NCI-H2196 treated with DMSO at 0.1 percent for 48 hours (cell line): ENCODE data around the gene ANO4.

ENCODE experiments used
- DNase-seq: peaks from one replicate; lab custom pipeline; 2025; ENCODE audit not compliant: unreplicated experiment; lab: John Stamatoyannopoulos, UW

ANO4 gene

DNA sequence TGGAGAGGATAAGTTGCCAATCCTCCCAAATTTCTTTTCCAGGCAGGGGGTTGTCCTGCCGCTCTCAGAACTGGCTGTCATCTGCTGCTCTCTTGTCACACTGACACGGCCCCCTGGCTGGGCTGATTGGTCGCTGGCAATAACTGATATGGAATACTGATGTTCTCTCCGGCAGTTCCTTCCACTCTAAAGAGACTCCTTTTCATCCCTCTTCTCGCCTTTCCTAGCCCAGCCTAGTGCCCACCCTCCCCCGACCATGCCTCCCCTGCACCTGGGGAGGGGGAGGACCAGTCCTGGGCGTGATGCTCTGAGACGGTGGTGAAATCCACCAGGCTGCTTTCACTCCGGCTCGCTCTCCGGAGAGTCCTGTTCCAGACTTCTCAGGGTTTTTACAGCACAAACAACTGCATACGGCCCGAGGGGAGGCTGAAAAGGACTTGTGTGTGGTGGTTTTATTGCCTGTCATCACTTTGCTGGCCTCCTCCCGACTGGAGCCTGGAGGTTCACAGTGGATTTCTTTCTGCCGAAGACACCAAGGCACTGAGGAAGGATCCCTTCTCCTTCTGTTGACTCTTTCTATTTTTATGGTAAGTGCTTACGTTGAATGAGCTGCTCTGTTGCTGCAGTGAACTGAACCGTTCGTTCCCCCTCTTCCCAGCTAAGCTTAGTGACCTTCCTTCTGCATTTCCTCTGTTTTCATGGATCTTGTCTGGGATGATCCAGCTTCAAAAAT lies at the start of gene ANO4:
ANO4 (plus strand) TSS at position 336 of the 733 bp plus-strand sequence. CDS start 107,010 bp downstream, outside the sequence.
- no peak for DNase-seq

DNA sequence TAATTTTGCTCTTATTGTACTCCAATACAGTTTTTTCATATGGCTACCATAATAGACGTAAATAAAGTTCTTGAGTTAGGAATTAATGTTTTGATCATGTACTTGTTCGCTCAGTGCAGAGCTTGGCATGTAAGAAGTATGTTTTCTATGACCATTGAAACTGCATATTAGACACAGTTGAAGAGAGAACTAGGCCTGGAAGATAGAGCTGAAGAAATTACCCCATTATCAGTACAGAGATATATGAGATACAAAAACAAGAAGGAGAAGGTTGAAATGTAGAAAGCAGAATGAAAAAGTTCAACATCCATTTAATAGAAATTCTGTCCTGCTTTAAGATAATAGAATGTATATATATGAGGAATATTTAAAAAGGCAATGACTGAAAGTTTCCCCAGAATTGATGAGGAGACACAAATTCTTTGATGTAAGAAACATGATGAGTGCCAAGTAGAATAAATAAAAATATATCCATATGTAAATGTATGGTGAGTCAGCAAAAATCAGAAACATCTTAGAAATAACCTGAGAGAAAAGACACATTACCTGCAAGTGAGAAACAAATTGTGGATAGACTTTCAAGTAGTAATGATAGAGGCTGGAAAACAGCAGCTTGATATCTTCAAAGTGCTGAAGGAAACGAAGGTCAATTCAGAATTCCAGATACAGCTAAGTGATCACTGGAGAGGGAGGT lies 49.1 kb upstream of the ANO4 start:
- no peak for DNase-seq

DNA sequence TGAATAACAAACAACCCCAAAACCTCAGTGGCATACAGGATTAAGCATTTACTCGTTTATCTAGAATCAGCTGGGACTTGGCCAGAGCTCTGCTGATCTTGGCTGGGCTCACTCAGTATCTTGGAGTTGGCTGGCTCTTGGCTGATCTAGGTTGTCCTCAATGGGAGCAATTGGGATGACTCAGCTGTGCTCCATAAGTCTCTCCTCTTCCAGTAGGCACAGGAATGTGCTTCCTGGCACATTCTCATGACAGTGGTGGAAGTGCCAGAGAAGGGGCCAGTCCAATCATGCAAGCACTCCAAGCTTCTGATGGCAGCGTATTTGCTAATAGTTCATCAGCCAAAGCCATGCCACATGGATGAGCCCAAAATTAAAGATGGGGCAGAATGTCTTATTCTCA lies 41.7 kb upstream of the ANO4 start:
- DNase-seq, result no peak

DNA sequence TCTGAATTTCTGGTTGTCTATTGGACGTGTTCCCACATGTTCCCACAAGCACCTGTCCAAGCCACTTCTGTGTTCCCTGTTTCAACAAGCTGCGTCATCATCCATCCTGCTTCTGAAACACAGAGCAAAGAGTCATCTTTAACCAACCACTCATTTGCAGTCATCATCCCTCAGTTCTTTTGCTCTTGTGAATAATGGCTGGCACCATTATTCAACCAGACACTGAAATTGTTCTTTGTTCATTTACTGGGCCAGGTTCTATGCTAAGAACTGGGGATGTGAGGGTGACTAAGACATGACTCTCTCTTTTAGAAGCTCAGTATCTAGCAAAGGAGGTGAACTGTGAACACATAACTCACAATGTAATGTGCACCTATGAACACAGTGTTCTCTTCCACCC lies 40.7 kb upstream of the ANO4 start:
- peak; percentile 30 for DNase-seq

DNA sequence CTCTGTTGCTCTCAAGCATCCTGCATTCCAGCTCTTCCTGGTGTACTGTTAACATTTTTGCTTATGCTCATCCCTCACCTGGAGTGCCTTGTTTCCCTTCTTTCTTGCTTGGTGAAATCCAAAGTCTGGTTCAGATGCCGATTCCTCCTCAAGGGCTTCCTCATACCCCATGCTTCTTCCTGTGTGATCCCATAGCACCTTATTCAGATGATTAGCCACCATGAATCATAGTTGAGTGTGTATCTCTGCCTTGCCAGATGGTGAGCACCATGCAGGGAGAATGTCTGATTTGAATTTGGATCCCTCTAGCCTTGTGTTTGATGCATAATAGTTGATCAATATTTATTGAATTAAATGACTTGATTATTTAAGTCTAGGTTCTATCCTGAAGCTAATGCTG lies 39.4 kb upstream of the ANO4 start:
- DNase-seq, result no peak

DNA sequence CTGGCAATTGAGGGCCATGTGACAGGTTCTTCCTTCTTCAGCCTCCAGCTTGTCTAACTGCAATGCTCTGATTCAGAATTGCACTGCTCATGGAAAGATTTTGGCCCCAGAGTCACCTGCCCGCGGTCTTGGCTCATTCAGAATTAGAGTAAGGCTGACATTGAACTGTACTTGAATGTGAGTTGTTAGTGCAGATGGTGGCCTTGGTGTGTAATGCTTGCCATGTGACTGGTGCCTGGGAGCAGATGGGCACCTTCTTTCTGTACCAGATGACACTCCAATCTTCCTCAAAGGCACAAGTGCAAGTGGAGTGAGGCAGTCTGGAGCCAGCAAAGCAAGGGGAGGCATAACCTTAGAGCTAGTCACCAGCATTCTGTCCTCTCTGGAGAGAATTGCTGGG lies 36.5 kb upstream of the ANO4 start:
- no peak for DNase-seq

DNA sequence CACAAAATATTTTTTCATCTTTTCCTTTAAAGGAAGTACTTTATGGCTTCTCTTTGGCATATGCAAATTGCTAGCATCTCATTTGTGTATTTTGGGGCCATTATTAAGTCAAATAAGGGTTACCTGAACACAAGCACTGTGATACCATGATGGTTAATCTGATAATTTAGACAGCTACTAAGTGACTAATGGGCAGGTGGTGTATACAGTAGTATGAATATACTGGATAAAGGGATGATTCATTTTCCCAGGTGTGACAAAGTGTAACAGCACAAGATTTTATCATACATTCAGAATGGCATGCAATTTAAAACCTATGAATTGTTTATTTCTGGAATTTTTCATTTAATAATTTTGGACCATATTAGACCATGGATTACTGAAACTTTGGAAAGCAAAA lies 27.2 kb upstream of the ANO4 start:
- no peak for DNase-seq

DNA sequence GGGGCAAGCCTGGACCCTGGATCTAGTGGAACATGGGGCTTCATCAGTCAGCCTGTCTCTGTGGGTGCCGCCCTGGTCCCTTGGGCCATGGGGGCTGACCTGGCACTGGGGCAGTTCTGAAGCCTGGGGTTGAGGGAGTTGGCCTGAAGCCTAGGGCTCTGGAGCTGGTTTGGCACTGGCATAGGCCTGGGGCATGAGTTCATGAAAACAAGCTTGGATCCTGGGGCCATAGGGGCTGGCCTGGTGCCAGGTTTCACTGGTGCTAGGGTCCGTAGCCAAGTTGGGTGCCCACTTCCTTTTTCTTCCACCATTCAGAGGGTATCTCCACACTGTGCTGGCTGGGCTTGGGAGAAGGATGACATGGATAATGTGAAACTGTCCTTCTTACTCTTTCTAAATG lies 26.6 kb upstream of the ANO4 start:
- DNase-seq, result no peak

DNA sequence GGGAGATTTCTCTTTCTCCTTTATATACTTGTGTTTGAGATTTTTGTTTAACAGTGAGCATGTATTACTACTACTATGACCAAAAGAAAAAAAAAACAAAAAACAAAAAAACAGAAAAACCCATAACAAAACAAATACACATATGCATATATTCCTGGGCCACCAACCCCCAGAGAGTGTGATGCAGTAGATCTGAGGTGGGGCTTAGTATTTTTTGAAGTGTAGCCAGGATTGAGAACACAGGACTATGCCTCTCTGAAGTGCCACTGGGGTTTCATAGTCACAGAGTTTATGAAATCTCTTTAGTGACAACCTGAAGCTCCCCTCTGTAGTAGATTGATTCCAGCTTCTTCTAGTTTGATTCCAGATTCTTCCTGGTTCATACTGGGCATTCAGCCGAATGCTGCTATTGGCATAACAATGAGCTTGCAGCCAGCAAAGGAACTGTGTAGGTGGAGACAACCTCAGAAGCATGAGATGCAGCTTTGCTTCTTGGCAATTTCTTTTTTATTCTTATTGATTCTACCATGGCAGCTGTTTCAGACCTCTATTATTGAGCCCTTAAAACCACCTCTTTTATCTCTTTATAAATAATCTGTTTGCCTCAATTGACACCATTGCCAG lies 15.5 kb upstream of the ANO4 start:
- no peak for DNase-seq

DNA sequence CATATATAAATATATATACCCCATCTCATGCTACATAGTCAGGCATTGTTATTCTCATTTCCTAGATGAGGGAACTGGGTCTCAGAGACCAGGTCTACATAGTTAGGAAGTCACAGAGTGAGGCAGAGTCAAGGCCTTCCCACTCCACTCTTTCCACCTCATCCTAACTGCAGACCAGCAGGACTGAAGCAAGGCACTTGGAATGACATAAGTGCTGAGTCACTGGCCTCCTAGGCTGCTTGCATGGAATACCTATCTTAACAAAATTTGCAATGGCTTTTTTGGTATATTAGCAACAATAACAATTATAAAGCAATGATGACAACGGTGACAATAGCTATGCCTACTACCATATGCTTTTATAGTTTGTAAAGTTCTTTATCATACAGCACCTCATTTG lies 5.4 kb upstream of the ANO4 start:
- no peak for DNase-seq

DNA sequence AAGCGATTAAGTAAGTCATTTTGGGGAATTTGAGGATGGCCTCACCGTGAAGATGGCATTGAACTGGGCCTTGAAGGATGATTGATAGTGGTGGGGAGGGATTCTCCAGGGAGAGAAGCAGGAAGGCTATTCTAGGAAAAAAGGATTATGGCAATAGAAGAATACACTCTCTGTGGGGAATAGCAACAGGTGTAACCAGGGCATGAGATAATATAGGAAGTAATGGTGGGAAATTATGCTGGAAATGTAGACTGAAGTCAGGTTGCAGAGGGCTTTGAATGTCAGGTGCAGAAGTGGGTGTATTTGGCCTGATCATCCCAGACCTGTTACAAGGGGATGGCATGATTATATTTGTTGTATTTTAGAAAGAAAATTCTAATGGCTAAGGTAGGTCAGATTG lies 4.6 kb upstream of the ANO4 start:
- DNase-seq, result no peak

DNA sequence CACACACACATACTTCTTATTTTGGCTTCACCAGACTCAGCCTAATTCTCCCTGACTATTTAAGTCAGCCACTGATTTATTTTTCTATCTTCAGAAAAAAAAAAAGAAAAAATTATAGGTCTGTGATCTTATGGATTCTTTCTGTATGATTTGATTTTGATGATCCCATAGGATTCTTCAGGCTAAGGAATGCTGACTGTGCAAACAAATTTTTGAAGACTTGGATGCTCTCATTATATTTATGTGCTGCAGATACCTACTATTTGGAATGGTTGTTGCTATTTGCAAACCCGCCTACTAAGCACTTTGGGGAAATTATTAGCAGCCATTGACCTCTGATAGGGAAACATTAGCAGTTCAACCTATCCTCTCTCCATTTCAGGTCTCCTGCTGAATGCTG lies 4.0 kb upstream of the ANO4 start:
- no peak for DNase-seq

DNA sequence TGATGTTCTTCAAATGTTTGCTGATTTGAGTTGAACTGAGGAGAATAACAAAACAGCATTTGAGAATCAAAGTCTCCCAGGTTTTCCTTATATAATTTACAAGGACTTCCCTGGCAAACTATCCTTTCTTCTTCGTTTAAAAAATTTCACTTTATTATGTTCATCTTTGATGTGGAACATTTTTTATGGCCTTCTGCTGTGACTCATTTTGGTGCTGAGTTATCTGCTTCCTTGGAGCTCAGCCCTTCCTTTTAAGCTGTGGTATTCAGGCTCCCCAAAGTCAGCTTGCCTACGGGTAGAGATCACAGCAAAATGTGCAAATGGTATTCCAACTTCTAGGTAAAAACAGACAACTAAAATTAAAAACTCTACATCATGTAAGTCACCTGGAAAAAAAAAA lies 1.4 kb upstream of the ANO4 start:
- DNase-seq, result no peak

DNA sequence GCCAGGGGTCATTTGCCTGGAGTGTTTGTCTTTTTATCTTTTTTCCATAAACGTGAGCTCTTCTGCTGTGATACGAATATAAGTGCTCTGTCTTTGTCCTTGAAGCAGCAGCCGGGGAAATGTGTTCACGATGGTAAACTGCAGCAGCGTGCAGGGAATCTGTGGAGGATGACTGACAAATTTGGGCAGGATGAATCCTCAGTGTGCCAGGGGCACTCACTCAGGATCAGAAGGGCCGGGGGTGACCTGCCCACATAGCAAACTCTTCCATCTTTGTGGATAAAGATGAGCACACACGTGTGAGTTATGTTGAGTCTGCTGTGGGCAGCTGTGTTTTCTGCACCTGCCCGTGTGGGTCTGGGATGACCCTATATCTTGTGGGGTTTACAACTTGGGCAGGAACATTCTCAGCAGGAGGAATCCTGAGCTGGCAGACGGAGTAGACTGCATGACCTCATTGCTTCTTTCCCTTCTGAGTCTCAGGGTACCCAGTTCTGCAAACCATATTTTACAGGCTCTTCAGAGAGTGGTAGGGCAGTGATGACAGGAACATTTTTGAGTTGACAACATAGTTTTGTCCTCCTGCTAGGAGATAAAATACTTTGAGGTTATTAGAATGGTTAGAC lies 711 bp downstream of the ANO4 start:
- DNase-seq, result no peak

DNA sequence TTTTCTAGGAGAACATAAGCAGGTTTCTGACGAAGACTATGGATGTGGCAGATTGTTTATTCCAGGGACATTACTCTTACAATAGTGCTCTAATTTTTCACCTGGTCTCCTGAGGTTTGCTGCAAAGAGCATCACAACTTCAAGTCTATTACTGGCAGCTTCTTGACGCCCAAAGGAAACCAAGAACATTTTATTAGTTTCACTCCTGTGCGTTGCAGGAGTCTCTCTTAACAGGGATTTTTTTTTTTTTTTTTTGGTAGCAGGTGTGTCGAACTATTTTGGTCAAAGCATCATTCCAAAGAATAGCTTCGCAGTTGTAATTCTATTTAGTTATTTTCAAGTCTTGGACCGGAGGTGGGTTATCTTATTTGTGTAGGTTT lies 1.2 kb downstream of the ANO4 start:
- DNase-seq, result no peak

DNA sequence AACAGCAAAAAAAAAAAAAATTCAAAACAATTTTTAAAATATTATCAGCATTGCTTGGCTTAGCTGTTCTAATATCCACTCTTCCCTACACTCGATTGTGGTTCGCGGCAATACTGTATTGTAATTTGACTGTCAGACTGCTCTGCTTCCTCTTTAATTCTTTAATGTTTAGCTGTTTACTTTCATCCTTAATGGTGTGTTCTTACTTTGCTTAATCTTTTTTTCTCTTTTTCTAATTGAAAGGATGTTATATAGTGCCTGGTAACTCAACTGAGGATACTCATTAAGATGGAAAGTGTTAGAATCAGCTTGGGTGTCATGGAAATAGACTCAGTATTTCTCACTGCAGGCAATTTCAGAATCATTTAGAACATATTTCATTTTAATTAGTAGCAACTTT lies 2.0 kb downstream of the ANO4 start:
- no peak for DNase-seq

DNA sequence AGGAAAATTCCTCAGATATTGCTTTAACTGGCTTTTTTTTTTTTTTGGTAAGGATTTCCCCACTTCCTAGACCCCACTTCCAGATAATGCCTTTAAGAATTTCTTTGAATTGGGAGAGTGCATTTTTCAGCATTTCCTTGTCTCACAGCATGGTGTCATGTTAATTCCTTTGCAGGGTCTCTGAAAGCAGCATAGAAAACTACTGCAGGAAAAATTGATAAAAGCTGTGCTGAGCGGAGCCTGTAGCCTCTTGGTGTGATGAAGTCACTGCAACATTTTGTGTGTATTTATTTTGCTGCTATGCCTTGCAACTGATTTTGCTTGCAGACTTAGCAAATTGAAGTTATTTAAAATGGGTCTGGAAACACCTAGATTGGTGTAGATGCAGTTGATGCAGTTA lies 2.7 kb downstream of the ANO4 start:
- no peak for DNase-seq

DNA sequence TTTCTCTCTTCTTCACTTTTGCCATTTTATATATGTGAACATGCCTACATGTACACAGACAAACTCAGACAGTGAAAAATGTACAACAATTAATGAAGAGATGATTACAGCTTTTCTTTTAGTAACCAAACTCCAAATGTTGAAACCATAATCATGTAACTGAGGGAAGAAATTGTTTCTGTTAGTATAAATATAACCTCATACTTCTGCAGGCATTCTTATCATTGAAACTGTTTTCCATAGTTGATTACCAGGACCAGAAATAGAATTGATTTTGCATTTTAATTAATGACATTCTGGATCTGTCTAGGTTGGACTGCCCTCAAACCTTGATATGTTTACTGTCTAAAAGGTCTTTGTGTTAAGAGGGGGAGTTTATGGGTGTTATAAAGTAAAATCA lies 3.2 kb downstream of the ANO4 start:
- DNase-seq, result no peak

DNA sequence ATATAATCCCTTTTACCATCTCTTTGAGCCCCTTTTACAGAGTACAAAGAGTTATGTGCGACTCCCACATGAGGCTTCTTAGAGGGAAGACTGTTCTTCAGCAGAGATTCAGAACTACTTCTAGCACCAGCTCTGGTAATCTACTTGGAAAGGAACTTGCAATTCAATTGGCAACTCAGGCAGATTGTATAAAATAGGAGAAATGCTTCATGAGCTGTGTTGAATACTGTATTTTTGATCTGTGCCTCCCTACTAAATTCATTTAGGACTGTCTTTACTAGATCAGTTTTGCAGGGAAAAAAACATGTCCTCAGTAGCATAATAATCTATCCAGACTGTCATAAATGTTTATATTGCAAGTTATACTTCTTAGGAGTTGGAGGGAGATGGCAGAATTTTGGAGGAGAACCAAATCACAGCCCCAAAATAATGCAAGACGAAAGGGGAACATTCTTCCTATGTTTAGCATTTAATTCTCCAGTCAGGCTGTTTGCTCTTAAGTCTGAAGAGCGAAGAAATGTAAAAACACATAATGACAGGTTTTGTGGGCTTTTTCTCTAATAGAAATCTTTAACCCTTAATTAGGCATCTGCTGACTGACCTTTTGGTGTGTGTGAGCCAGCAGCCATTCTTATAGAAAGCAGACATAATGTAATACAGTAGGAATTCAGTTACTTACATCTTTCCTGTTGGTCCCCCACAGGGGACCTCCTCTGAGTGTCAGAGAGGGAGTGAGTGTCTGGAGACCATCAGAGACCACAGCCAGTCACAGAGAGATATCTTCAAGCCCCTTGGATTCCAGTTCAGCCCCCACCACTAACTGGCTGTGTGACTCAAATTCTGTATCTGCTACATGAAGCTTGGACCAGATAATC lies 3.9 kb downstream of the ANO4 start:
- DNase-seq, result no peak

DNA sequence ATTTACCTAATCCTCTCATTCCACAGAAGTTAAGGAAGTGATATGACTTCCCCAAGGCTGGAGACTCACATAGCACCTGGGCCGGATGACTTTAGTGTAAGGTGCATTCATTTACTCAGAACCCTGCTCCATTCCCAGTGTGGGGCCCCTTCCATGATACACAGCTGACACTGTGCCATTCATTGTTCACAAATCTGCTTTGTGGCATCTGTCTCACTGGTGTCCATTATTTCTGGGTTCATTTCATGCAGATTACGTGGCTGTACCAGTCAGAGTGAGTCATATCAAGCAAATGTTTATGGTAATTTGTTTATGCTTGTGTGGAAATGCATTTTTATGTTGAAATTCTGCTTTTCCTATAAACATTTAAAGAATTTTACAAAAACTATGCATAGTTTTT lies 5.2 kb downstream of the ANO4 start:
- DNase-seq, result no peak

DNA sequence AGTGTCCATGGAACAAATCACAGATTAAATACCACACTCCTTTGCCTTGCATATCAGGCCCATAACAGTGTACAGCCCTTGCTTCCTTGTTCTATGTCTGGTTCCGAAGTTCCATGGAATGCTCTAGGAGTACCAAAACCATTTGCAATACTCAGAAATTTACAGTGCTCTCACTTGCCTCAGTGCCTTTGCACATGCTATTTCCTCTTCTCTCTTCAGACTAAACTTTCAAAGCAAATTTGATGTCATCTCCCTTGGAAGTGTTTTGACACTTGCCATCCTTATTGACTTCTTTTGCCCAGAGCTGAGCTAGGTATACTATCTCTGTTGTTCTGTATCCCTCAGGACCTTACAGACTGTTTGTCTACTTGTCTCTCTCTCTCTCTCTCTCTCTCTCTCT lies 6.1 kb downstream of the ANO4 start:
- no peak for DNase-seq
